ENCODE measurements around the gene KLF18. TPM values are rescaled to one million over a fixed set of nuclear protein-coding genes. Genes with fewer than 3 reads are reported as not detected.

The KLF18 gene
- total RNA-seq, 1 donor from 2014 or later = not detected

DNA sequence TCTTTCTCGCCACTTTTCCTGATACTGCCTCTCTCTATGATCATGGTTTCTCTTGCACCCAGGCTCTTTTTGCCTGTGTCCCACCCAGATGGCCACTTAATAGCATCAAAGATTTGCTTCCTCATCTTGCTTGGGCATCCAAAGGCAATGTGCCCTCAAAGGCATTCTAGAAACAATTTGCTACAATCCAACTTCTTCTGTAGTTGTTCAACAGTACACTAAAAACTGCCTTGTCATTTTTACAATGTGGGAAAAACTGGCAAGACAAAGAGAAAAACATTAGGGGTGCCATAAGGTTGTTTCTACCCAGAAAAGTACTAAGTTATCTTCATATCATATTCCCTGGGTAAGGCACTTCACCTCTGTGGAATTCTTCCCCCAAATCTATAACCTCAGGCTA, 16.5 kb upstream of the KLF18 start:
- Histone ChIP-seq H3K27ac (no peak overlapping the region), H3K36me3 (no peaks in the 10 kb centered on the region), H3K9me3 (no peaks in the 10 kb centered on the region), H3K4me3 (no peak overlapping the region), H3K4me1 (no peaks in the 10 kb centered on the region), H3K27me3 (no peaks in the 10 kb centered on the region)
- TF ChIP-seq CTCF (IDR thresholded peaks at IDR 0.05) = no peak
- intact Hi-C loops (cut with DNase I) = no loop called here
- DNase-seq (ENCODE audit: low spot score in 2 of 2) = no peak

DNA sequence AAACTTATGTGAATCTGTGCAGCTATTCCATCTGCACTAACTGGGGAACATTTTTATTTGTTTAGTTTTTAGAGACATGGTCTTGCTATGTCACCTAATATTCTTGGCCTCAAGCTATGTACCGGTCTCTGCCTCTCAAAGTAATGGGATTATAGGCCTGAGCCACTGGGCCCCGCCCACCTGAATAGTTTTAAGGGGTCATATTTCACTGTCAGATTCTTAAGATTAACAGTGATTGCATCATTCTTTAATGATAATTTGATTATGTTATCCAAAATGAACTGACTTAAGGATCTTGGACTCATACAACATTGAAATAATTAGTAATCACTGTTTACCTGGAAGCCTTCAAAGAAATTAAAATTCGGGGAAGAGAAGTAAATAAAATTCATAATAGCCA, 12.6 kb upstream of the KLF18 start:
- no peak overlapping the region for H3K4me3 ChIP-seq
- H3K27me3 ChIP-seq = no peaks in the 10 kb centered on the region
- TF ChIP-seq CTCF (IDR thresholded peaks at IDR 0.05) = no peak
- H3K36me3 ChIP-seq = no peaks in the 10 kb centered on the region
- no peaks in the 10 kb centered on the region for H3K9me3 ChIP-seq
- no peaks in the 10 kb centered on the region for H3K4me1 ChIP-seq
- intact Hi-C loops (cut with DNase I) = no loop called here
- H3K27ac ChIP-seq = no peak overlapping the region
- no peak for DNase-seq (ENCODE audit: low spot score in 2 of 2)

- TF ChIP-seq CTCF (IDR thresholded peaks at IDR 0.05) = no peak
- H3K27me3 ChIP-seq = no peaks in the 10 kb centered on the region
- intact Hi-C loops (cut with DNase I) = no loop called here
- H3K36me3 ChIP-seq = no peaks in the 10 kb centered on the region
- no peaks in the 10 kb centered on the region for H3K4me1 ChIP-seq
- no peak overlapping the region for H3K27ac ChIP-seq
- H3K9me3 ChIP-seq = no peaks in the 10 kb centered on the region
- DNase-seq (ENCODE audit: low spot score in 2 of 2) = no peak
- H3K4me3 ChIP-seq = no peak overlapping the region
These were observed 11.3 kb upstream of the KLF18 start for GRCh38 chr1:44152692-44153091.

- TF ChIP-seq CTCF (IDR thresholded peaks at IDR 0.05) = no peak
- H3K4me3 ChIP-seq = no peak overlapping the region
- H3K9me3 ChIP-seq = no peaks in the 10 kb centered on the region
- H3K27me3 ChIP-seq = no peaks in the 10 kb centered on the region
- no peaks in the 10 kb centered on the region for H3K36me3 ChIP-seq
- H3K4me1 ChIP-seq = no peaks in the 10 kb centered on the region
- H3K27ac ChIP-seq = no peak overlapping the region
- intact Hi-C loops (cut with DNase I) = no loop called here
- no peak for DNase-seq (ENCODE audit: low spot score in 2 of 2)
These were observed 10.4 kb upstream of the KLF18 start for GRCh38 chr1:44151808-44152207.

GRCh38 chr1:44151332-44151731, 9.9 kb upstream of the KLF18 start:
- H3K36me3 ChIP-seq = no peaks in the 10 kb centered on the region
- H3K4me1 ChIP-seq = no peaks in the 10 kb centered on the region
- TF ChIP-seq CTCF (IDR thresholded peaks at IDR 0.05) = no peak
- intact Hi-C loops (cut with DNase I) = no loop called here
- no peak overlapping the region for H3K4me3 ChIP-seq
- no peaks in the 10 kb centered on the region for H3K27me3 ChIP-seq
- H3K9me3 ChIP-seq = no peaks in the 10 kb centered on the region
- no peak for DNase-seq (ENCODE audit: low spot score in 2 of 2)
- no peak overlapping the region for H3K27ac ChIP-seq

DNA sequence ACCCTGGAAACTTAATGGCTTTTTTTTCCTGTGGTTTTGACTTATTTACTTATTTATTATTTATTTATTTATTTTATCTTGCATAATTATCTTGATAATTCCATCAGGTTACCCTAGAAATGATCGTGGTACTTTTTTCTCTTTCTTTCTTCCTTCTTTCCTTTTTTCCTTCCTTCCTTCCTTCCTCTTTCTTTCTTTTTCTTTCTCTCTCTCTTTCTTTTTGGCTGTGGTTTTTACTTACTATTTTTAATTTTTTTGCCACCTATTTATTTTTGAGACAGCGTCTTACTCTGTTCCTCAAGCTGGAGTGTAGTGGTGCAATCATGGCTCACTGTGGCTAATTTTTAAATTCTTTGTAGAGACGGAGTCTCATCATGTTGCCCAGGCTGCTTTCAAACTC, 6.2 kb upstream of the KLF18 start:
- Histone ChIP-seq H3K27me3 (no peaks in the 10 kb centered on the region), H3K4me1 (no peaks in the 10 kb centered on the region), H3K4me3 (no peak overlapping the region), H3K9me3 (peaks cover 17 to 20% of the 10 kb centered on the region in 2 donors), H3K27ac (no peak overlapping the region), H3K36me3 (no peaks in the 10 kb centered on the region)
- no peak for TF ChIP-seq CTCF (IDR thresholded peaks at IDR 0.05)
- no peak for DNase-seq (ENCODE audit: low spot score in 2 of 2)
- intact Hi-C loops (cut with DNase I) = no loop called here
